ENCODE data around the gene CALHM4. TPM values are rescaled to one million over a fixed set of nuclear protein-coding genes. Genes with fewer than 3 reads are reported as not detected.

The CALHM4 gene
- total RNA-seq, 2 experiments from 2014 or later, result not detected

DNA sequence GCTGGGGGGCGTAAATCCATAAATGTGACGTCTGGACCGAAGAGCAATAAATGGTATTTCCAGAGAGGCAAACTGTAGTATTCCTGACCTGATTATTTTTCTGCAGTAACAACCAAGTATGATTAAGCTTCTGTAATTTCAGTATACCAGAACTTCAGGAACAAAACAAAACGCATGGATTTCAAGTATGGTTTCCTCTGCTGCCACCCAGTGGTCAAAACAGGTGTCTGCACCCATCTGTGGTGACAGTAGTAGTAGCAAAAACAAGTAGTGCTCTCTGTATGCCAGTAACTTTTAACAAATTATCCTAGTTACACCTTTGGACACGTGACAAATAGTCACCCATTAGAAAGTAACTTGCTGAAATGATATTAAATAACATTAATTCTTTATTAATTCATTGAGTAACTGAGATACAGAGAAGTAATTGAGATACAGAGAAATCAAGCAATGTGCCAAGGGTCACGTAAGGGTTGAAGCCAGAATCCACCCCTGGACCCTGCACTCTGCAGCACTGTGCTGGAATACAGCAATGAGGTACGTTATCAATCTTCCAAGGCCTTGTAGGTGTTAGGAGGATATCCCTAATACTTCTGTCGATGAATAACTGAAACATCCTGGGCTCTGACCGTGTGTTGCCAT is 7.9 kb downstream of the CALHM4 start:
- no peak overlapping the region for H2AFZ ChIP-seq (ENCODE audit: low read length)
- no peaks in the 10 kb centered on the region for H3K79me2 ChIP-seq (ENCODE audit: insufficient read depth, low read depth, low read length)
- BruUV-seq (replicated peaks), result no TSS peak
- no peaks in the 10 kb centered on the region for H3K9me3 ChIP-seq (ENCODE audit: low read length)
- H3K4me2 ChIP-seq (ENCODE audit: low read length), result no peak overlapping the region
- CTCF ChIA-PET (ENCODE audit: unreplicated experiment), result interaction anchor here (1.2 to 1.5 kb wide), 2 partner anchors 10 to 292 kb away, joined by 6 to 8 read pairs; partner anchors contain the start of gene RWDD1
- H4K20me1 ChIP-seq (ENCODE audit: insufficient read depth, low read length), result no peaks in the 10 kb centered on the region
- no peak overlapping the region for H3K27ac ChIP-seq (ENCODE audit: low read depth, low read length, poor library complexity, severe bottlenecking)
- no peak overlapping the region for H3K4me3 ChIP-seq (ENCODE audit: low read depth, low read length, poor library complexity, severe bottlenecking)
- no peaks in the 10 kb centered on the region for H3K4me1 ChIP-seq (ENCODE audit: insufficient read depth, low read length, poor library complexity, severe bottlenecking)
- no peak for TF ChIP-seq EZH2phosphoT487 (IDR thresholded peaks at IDR 0.05; ENCODE audit: borderline replicate concordance, low read depth, low read length)
- TF ChIP-seq, protein P1, sequence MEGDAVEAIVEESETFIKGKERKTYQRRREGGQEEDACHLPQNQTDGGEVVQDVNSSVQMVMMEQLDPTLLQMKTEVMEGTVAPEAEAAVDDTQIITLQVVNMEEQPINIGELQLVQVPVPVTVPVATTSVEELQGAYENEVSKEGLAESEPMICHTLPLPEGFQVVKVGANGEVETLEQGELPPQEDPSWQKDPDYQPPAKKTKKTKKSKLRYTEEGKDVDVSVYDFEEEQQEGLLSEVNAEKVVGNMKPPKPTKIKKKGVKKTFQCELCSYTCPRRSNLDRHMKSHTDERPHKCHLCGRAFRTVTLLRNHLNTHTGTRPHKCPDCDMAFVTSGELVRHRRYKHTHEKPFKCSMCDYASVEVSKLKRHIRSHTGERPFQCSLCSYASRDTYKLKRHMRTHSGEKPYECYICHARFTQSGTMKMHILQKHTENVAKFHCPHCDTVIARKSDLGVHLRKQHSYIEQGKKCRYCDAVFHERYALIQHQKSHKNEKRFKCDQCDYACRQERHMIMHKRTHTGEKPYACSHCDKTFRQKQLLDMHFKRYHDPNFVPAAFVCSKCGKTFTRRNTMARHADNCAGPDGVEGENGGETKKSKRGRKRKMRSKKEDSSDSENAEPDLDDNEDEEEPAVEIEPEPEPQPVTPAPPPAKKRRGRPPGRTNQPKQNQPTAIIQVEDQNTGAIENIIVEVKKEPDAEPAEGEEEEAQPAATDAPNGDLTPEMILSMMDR (conservative IDR thresholded peaks at IDR 0.05; ENCODE audit: low read length), result peak; percentile 99
- H3K9me2 ChIP-seq (ENCODE audit: insufficient read depth, low read length), result no peaks in the 10 kb centered on the region
- intact Hi-C loops (cut with micrococcal nuclease; ENCODE audit: unreplicated experiment), result loop anchor here (1.0 to 2.0 kb wide), 3 partner anchors 25 to 343 kb away; no protein-coding TSS in a partner anchor
- POLR2A ChIA-PET, result interaction anchor here (1.4 to 1.7 kb wide), 5 partner anchors 9 to 38 kb away, joined by 3 to 10 read pairs (median 6); partner anchors contain the start of gene RWDD1
- peak; percentile 67 for DNase-seq (ENCODE audit: low spot score)
- H3K36me3 ChIP-seq (ENCODE audit: insufficient read depth, low read length), result no peaks in the 10 kb centered on the region

DNA sequence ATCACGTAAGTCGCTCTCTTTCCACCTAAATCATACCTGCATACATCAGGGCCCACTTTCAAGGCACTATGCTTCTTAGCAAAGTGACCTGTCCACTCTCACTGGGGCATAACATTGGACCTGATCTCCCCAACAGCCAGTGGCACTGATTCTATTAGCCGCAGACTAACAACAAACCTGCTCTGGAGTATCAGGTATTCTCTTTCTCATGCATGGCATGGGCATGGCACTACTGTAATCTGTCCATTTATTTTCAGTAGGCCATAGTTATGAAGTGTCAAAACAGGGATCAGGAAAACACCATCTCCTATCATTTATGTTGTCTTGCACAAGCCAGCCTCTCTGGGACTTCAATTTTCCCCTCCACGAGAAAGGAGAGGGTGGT is 8.5 kb downstream of the CALHM4 start:
- intact Hi-C loops (cut with micrococcal nuclease; ENCODE audit: unreplicated experiment), result no loop called here
- TF ChIP-seq EZH2phosphoT487 (IDR thresholded peaks at IDR 0.05; ENCODE audit: borderline replicate concordance, low read depth, low read length), result no peak
- TF ChIP-seq, protein P1 (conservative IDR thresholded peaks at IDR 0.05; ENCODE audit: low read length), result no peak
- Histone ChIP-seq H3K36me3 (ENCODE audit: insufficient read depth, low read length) (no peaks in the 10 kb centered on the region), H2AFZ (ENCODE audit: low read length) (no peak overlapping the region), H3K27ac (ENCODE audit: low read depth, low read length, poor library complexity, severe bottlenecking) (no peak overlapping the region), H3K9me2 (ENCODE audit: insufficient read depth, low read length) (no peaks in the 10 kb centered on the region), H3K79me2 (ENCODE audit: insufficient read depth, low read depth, low read length) (no peaks in the 10 kb centered on the region), H4K20me1 (ENCODE audit: insufficient read depth, low read length) (no peaks in the 10 kb centered on the region), H3K9me3 (ENCODE audit: low read length) (no peaks in the 10 kb centered on the region), H3K4me3 (ENCODE audit: low read depth, low read length, poor library complexity, severe bottlenecking) (no peak overlapping the region), H3K4me2 (ENCODE audit: low read length) (no peak overlapping the region), H3K4me1 (ENCODE audit: insufficient read depth, low read length, poor library complexity, severe bottlenecking) (no peaks in the 10 kb centered on the region)
- no peak for DNase-seq (ENCODE audit: low spot score)
- CTCF ChIA-PET (ENCODE audit: unreplicated experiment), result no interaction called here
- no TSS peak for BruUV-seq (replicated peaks)
- POLR2A ChIA-PET, result interaction anchor here (1.5 to 1.7 kb wide), 2 partner anchors 9 to 10 kb away, joined by 5 to 6 read pairs; partner anchors contain the start of gene RWDD1

GRCh38 chr6:116562614-116563013 is 9.1 kb downstream of the CALHM4 start:
- H3K36me3 ChIP-seq (ENCODE audit: insufficient read depth, low read length), result no peaks in the 10 kb centered on the region
- no peak overlapping the region for H3K4me3 ChIP-seq (ENCODE audit: low read depth, low read length, poor library complexity, severe bottlenecking)
- no peaks in the 10 kb centered on the region for H3K9me2 ChIP-seq (ENCODE audit: insufficient read depth, low read length)
- no peaks in the 10 kb centered on the region for H3K4me1 ChIP-seq (ENCODE audit: insufficient read depth, low read length, poor library complexity, severe bottlenecking)
- H3K27ac ChIP-seq (ENCODE audit: low read depth, low read length, poor library complexity, severe bottlenecking), result no peak overlapping the region
- no peak overlapping the region for H3K4me2 ChIP-seq (ENCODE audit: low read length)
- TF ChIP-seq, protein P1 (conservative IDR thresholded peaks at IDR 0.05; ENCODE audit: low read length), result no peak
- TF ChIP-seq EZH2phosphoT487 (IDR thresholded peaks at IDR 0.05; ENCODE audit: borderline replicate concordance, low read depth, low read length), result no peak
- no peaks in the 10 kb centered on the region for H3K79me2 ChIP-seq (ENCODE audit: insufficient read depth, low read depth, low read length)
- H4K20me1 ChIP-seq (ENCODE audit: insufficient read depth, low read length), result no peaks in the 10 kb centered on the region
- H3K9me3 ChIP-seq (ENCODE audit: low read length), result no peaks in the 10 kb centered on the region
- BruUV-seq (replicated peaks), result no TSS peak
- intact Hi-C loops (cut with micrococcal nuclease; ENCODE audit: unreplicated experiment), result no loop called here
- CTCF ChIA-PET (ENCODE audit: unreplicated experiment), result interaction anchor here (0.7 to 1.4 kb wide), 2 partner anchors 269 to 294 kb away, joined by 3 read pairs; no protein-coding TSS in a partner anchor
- POLR2A ChIA-PET, result interaction anchor here (1.1 to 1.7 kb wide), 3 partner anchors 8 to 285 kb away, joined by 3 to 6 read pairs (median 5); partner anchors contain the start of gene RWDD1
- no peak overlapping the region for H2AFZ ChIP-seq (ENCODE audit: low read length)
- no peak for DNase-seq (ENCODE audit: low spot score)
